ENCODE data around the gene EEF1E1. TPM values are rescaled to one million over a fixed set of nuclear protein-coding genes. Genes with fewer than 3 reads are reported as not detected.
A peak's percentile ranks its signal among the peaks of the same experiment; 100 is the strongest.
"Not testable (repeated sequence)": the region's sequence is repeated elsewhere in the genome, so short reads cannot be mapped to it uniquely, and the experiment has no call there.

EEF1E1 gene
- total RNA-seq, 4 donors from 2014 or later = 10.9 to 63.4 (median 24.5) TPM

DNA sequence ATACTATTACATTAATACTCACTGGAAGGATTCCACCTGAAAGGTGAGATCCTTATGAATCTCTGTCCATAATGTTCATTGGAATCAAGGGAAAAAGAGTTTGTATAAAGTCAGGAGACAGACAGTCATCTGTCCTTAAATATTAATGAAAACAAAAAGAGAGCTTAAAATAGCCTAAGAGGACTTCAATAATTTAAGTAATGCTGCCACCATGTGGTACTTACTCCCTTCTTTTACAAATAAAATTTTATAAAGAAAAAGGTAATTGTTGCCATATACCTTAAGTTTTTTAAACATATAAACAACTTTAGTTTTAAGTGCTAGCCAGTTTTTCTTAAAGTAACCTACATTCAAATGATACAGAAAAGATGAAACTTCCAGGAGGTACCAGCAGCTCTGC lies 43.2 kb downstream of the EEF1E1 start:
- no peak overlapping the region for H3K27ac ChIP-seq
- no peaks in the 10 kb centered on the region for H3K36me3 ChIP-seq
- intact Hi-C loops (cut with DNase I) = no loop called here
- TF ChIP-seq POLR2A (IDR thresholded peaks at IDR 0.05) = no peak
- TF ChIP-seq, protein P1, sequence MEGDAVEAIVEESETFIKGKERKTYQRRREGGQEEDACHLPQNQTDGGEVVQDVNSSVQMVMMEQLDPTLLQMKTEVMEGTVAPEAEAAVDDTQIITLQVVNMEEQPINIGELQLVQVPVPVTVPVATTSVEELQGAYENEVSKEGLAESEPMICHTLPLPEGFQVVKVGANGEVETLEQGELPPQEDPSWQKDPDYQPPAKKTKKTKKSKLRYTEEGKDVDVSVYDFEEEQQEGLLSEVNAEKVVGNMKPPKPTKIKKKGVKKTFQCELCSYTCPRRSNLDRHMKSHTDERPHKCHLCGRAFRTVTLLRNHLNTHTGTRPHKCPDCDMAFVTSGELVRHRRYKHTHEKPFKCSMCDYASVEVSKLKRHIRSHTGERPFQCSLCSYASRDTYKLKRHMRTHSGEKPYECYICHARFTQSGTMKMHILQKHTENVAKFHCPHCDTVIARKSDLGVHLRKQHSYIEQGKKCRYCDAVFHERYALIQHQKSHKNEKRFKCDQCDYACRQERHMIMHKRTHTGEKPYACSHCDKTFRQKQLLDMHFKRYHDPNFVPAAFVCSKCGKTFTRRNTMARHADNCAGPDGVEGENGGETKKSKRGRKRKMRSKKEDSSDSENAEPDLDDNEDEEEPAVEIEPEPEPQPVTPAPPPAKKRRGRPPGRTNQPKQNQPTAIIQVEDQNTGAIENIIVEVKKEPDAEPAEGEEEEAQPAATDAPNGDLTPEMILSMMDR (IDR thresholded peaks at IDR 0.05) = peak in 3 of 6 experiments; percentile 39 to 51 (median 42)
- H3K27me3 ChIP-seq = no peaks in the 10 kb centered on the region
- DNase-seq = no peak
- no peak overlapping the region for H3K4me3 ChIP-seq (replicated peaks in 1 of 3)
- H3K4me1 ChIP-seq = peaks cover 0 to 4% of the 10 kb centered on the region in 2 donors
- no peaks in the 10 kb centered on the region for H3K9me3 ChIP-seq

DNA sequence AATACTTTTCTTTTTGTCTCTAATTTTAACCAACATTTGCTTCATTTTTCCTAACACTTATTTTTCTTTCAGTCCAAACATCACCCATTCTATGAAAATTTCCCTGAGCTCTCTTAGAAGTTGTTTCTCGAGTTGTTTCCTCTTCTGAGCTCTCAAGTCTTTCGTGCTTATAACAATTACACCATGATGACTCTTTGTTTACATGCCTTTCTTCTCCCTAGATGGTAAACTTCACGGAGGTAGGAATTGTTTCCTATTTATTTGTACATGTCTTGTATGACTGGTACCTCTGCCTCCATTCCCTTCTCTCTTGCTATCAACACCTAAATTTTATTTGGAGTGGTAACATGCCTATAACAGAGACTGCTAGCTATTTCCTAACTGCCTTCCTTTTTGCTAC lies 44.6 kb downstream of the EEF1E1 start:
- intact Hi-C loops (cut with DNase I) = no loop called here
- no peak for DNase-seq
- Histone ChIP-seq H3K9me3 (no peaks in the 10 kb centered on the region), H3K36me3 (no peaks in the 10 kb centered on the region), H3K4me3 (replicated peaks in 1 of 3) (no peak overlapping the region), H3K27me3 (no peaks in the 10 kb centered on the region), H3K4me1 (no peaks in the 10 kb centered on the region), H3K27ac (no peak overlapping the region)
- 67 to 70% methylated on average over 3 of the region's 3 CpGs for WGBS, 2 donors
- TF ChIP-seq POLR2A (IDR thresholded peaks at IDR 0.05) = no peak
- TF ChIP-seq, protein P1 (IDR thresholded peaks at IDR 0.05) = no peak

DNA sequence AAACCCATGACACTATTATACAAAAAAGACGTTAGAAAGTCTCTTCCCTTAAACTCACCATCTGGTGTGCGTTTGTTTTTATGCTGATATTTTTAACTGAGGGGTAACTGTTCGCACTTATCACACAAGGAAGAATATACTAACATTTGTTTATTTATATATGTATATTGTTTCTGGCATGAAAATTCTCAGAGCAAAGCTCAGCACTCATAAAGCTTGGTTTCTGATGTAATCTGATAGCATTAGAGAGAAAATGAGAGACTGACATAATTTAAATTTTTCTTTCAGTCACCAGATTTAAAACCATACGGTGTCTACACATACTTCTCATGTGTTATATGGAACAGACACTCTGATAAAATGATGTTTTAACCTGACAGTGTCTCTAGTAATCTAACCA lies 45.1 kb downstream of the EEF1E1 start:
- 89 to 93% methylated on average over 4 of the region's 4 CpGs for WGBS, 2 donors
- no peak overlapping the region for H3K27ac ChIP-seq
- no peaks in the 10 kb centered on the region for H3K36me3 ChIP-seq
- no peak for DNase-seq
- intact Hi-C loops (cut with DNase I) = no loop called here
- TF ChIP-seq, protein P1 (IDR thresholded peaks at IDR 0.05) = no peak
- no peak for TF ChIP-seq POLR2A (IDR thresholded peaks at IDR 0.05)
- H3K4me1 ChIP-seq = no peaks in the 10 kb centered on the region
- no peak overlapping the region for H3K4me3 ChIP-seq (replicated peaks in 1 of 3)
- no peaks in the 10 kb centered on the region for H3K9me3 ChIP-seq
- no peaks in the 10 kb centered on the region for H3K27me3 ChIP-seq

DNA sequence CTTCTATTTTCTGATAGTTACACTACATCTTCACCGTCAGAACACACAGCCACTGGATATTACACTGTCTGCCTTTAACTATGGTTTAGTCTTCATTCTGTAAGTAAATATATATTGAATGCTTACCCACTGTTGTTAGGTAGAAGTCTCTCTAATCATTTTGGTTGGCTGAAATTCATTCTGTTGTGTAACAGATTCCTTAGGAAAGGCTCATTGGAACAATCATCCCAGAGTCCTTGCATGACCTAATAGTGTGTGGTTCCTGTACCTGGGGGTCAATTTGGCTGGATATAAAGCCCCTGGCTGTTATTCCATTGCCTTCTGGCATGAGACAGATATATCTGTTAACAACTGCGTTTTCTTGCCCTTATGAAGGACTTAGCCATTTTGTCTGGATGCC lies 48.1 kb downstream of the EEF1E1 start:
- no peaks in the 10 kb centered on the region for H3K36me3 ChIP-seq
- H3K27ac ChIP-seq = no peak overlapping the region
- H3K27me3 ChIP-seq = no peaks in the 10 kb centered on the region
- no peaks in the 10 kb centered on the region for H3K4me1 ChIP-seq
- no peak for TF ChIP-seq POLR2A (IDR thresholded peaks at IDR 0.05)
- TF ChIP-seq, protein P1 (IDR thresholded peaks at IDR 0.05) = no peak
- intact Hi-C loops (cut with DNase I) = no loop called here
- H3K4me3 ChIP-seq (replicated peaks in 1 of 3) = no peak overlapping the region
- no peaks in the 10 kb centered on the region for H3K9me3 ChIP-seq
- WGBS, 2 donors = 91 to 92% methylated on average over 2 of the region's 2 CpGs
- DNase-seq = no peak

DNA sequence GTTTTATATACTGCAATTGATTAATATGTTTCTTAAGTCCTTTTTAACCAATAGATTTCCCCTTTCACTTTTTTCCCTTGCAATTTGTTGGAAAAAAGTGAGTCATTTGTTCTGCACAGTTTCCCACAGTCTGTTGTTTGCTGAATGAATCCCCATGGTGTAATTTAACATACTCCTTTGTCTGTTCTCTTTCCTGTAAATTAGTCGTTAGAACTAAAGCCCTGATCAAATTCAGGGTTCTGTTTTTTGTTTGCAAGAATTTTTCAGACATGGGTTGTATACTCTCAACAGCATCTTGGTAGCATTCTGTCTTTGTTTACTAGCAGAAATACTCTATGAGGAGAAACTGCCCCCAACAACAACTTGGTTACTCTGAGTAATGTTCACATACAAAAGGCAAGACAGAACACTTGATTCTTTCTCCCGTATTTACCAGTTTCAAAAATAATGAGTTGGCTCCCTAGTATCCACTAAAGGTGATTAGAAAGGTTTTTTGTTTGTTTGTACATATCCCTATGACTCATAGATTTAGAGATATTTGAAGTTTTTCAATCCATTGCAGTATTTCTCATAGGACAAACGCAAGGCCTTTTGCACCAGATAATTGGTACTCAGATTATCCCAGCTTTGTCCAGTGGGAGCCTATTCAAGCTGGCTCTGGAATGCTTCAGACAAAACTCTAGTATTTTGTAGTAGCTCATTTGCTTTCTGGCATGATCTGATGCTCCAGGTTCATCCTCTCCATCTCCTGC lies 54.6 kb downstream of the EEF1E1 start:
- no peak for DNase-seq
- no peak overlapping the region for H3K4me3 ChIP-seq (replicated peaks in 1 of 3)
- no peak overlapping the region for H3K27ac ChIP-seq
- no peaks in the 10 kb centered on the region for H3K9me3 ChIP-seq
- H3K27me3 ChIP-seq = no peaks in the 10 kb centered on the region
- intact Hi-C loops (cut with DNase I) = no loop called here
- TF ChIP-seq, protein P1 (IDR thresholded peaks at IDR 0.05) = no peak
- no peak for TF ChIP-seq POLR2A (IDR thresholded peaks at IDR 0.05)
- H3K36me3 ChIP-seq = no peaks in the 10 kb centered on the region
- 76% methylated on average over 3 of the region's 3 CpGs for WGBS, 2 donors
- no peaks in the 10 kb centered on the region for H3K4me1 ChIP-seq

DNA sequence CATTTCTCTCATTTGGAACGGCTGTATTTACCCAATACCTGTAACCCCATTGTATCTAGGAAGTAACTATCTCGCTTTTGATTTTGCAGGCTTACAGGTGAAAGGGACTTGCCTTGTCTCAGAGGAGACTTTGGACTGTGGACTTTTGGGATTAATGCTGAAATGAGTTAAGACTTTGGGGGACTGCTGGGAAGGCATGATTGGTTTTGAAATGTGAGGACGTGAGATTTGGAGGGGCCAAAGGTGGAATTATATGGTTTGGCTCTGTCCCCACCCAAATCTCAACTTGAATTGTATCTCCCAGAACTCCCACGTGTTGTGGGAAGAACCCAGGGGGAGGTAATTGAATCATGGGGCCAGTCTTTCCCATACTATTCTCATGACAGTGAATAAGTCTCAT lies 56.6 kb downstream of the EEF1E1 start:
- DNase-seq; H3K27me3 ChIP-seq; H3K4me1 ChIP-seq; H3K4me3 ChIP-seq (replicated peaks in 1 of 3); intact Hi-C loops (cut with DNase I); H3K27ac ChIP-seq; H3K9me3 ChIP-seq; H3K36me3 ChIP-seq: not testable (repeated sequence)
- 90 to 94% methylated on average over 4 of the region's 4 CpGs for WGBS, 2 donors

Data from thyroid gland (tissue), 4 donors.